ENCODE data around the gene GABPB2.
A peak's percentile ranks its signal among the peaks of the same experiment; 100 is the strongest.
"Not testable (repeated sequence)": the region's sequence is repeated elsewhere in the genome, so short reads cannot be mapped to it uniquely, and the experiment has no call there.

The GABPB2 gene

DNA sequence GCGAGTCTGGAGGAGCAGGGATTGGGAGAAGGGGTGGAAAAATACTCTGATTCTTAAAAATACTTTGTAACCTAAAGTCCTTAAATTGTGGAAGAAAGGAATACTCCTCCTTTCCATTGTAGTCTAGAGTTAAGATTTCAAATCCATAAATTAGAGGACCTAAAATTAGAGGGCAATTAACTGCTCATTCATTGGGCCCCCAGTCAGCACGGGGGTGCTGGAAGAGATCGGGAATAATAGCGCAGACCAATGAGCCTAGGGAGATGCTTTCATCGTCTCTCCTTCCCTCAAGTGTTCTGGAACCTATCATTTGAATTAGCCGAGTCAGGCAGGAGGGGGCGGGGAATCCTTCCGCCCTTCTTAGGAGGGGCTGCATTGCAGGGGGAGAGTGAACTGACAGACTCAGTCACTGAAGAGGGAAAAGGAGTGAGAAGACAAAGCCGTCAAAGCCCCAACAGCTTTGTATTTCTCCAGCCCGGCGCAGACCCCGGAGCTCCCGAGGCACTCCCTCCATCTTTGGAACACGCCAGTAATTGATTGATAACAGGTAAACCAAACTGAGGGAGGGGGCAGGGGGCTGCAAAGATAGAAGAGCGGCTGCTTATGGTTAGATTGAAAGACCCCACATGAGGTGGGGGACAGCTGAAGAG, 10.4 kb upstream of the GABPB2 start, which contains the start of gene MLLT11:
MLLT11 (plus strand) TSS at position 391 of the 650 bp plus-strand sequence. CDS start 6,828 bp downstream, outside the sequence.
- FAIRE-seq (peak; percentile 16), DNase-seq (ENCODE audit: low spot score) (peak; percentile 64)

DNA sequence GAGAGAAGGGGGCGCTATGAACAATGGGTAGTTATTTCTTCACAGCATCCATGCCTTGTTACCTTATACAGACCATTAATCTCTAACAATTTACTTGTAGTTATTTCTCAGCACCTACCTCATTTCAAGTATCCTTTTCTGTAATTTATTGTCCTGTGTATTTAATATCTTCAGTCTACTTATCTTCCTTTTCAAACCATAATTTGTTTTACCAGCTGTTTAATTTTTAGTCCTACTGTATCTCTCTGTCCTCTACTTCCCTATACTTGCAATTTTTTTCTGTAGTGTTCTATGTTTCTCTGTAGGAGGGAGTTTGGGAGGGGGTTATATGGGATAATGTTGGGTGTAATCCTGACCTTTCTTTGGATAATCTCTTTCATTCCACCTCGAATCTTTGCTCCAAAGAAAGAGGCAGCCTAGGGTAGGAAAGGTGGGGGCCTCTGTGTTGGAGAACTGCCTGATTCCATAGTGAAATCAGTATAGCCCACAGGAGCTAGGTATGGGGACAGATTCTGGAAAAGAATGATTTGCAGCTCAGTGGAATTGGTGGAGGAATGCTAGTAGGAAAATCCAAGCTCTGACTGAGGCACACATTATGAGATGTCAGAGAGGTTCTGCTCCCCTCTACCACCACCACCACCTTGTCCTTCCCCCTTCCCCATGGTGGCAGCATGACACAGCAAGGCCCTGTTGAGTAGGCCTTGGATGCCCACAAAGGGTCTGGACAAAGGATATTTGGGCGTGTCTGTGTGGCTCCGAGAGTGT, 9.7 kb upstream of the GABPB2 start:
- peak; percentile 40 for DNase-seq (ENCODE audit: low spot score)
- no peak for FAIRE-seq

DNA sequence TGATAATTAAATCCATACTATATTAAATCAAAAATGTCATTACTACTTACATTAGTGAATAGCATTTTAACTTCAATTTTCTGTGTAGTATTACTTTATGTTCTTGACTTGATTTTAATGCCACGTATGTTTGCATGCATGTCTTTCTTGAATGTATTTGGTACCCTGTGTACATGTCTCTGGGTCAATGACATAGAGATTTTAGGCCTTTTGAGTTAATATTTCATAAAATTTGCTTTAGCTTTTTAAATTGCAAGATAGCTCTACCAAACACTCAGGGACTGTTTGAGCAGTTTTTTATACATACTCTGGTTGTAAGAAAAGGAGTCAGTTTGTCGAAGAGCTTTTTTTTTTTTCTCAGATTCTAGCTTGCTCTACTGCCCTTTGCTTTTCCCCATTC, 8.9 kb upstream of the GABPB2 start:
- FAIRE-seq (no peak), DNase-seq (ENCODE audit: low spot score) (no peak)

DNA sequence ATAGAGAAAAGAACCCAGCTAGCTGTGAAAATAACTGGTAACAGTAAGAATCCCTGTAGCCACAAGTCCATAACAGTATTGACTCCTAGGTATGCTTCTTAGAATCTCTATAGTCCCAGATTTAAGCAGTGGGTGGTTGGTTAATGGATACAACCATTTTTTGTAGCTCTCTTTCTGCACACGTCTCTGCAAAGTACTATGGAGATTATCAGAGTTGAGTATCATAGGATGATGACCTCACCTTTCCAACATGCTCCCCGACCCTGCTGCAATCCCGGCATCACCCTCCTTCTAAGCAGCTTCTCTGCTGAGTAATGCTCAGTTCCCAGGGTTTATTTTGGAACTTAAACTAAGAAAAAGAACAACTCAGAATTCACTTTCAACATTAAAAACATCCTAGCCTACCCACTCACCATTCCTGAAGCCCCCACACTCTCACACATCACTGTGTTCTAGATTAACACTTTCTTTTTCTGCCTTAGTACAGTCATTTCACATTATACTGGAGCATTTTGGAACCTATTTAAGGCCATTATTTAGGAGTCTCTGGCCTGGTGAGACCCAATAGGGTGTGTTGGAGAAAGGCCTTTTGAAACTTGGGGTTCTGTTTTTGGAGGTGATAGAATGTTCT, 7.7 kb upstream of the GABPB2 start:
- peak; percentile 77 for DNase-seq (ENCODE audit: low spot score)
- FAIRE-seq = peak; percentile 72

DNA sequence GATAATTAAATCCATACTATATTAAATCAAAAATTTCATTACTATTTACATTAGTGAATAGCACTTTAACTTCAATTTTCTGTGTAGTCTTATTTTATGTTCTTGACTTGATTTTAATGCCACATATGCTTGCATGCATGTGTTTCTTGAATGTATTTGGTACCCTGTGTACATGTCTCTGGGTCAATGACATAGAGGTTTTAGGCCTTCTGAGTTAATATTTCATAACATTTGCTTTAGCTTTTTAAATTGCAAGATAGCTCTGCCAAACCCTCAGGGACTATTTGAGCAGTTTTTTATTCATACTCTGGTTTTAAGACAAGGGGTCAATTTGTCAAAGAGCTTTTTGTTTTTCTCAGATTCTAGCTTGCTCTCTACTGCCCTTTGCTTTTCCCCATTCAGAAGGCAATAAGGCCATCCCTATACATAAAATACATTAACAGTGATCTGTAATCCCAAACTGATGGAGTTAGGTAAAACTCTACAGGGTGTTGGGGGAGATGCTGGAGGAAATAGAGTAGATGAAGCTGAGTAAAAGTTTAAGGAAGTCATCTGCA, 5.4 kb upstream of the GABPB2 start:
- DNase-seq (ENCODE audit: low spot score) (no peak), FAIRE-seq (no peak)

DNA sequence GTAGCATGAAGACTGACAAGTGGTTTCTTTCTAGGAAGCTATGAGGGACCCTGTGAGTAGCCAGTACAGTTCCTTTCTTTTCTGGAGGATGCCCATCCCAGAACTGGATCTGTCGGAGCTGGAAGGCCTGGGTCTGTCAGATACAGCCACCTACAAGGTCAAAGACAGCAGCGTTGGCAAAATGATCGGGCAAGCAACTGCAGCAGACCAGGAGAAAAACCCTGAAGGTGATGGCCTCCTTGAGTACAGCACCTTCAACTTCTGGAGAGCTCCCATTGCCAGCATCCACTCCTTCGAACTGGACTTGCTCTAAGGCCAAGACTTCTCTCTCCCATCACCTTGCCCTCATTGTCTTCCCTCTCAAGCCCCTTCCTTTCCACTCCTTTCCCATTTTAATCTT, 3.4 kb upstream of the GABPB2 start:
- DNase-seq (ENCODE audit: low spot score) = no peak
- no peak for FAIRE-seq

DNA sequence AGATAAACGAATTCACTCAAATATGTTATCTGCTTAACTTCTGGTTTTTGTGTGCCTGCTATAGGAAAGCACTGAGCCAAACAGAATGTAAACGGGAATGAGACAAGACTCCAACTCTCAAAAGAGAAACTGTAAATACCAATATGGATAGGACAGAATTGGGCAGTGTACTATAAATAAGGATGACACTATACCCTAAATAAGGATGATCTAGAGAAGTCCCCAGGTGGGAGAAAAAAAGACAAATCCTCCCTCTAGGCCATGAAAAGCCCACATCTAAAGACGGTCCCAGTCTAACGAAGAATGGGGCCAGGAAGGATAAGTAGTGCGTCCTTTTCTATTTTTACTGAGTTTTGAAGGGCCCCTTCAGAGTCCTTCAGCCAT, 1.5 kb upstream of the GABPB2 start:
- DNase-seq (ENCODE audit: low spot score) = no peak
- no peak for FAIRE-seq

DNA sequence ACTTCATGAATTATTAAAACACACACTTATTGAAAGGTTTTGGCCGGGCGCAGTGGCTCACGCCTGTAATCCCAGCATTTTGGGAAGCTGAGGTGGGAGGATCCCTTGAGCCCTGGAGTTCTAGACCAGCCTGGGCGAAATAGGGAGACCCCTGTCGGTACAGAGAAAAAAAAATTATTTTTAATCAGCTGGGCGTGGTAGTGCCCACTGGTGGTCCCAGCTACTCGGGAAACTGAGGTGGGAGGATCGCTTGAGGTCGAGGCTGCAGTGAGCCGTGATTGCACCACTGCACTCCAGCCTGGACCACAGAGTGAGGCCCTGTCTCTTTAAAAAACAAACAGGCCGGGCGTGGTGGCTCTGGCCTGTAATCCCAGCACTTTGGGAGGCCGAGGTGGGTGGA, 1.7 kb downstream of the GABPB2 start:
- DNase-seq (ENCODE audit: low spot score) (no peak), FAIRE-seq (no peak)

DNA sequence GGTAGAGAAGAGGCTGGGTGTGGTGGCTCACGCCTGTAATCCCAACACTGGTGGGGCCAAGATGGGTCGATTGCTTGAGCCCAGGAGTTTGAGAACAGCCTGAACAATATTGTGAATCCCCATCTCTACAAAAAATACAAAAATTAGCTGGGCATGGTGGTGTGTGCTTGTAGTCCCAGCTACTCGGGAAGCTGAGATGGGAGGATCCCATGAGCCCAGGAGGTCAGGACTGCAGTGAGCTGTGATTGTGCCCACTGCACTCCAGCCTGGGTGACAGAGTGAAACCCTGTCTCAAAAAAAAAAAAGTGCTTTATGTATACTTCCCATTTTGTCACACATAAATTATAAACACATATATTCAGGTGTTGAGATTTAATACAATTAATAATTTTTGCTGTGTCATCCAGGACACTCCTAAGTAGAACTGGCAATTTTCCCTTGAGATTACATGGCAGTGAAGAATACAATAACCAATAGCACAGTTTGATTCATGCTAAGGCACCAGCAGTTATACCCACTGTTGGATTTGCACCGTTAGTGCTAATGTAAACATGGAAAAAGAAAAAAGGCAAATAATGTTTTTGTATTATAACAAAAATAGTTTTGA, 15.5 kb downstream of the GABPB2 start:
- no peak for DNase-seq (ENCODE audit: low spot score)
- FAIRE-seq = no peak

DNA sequence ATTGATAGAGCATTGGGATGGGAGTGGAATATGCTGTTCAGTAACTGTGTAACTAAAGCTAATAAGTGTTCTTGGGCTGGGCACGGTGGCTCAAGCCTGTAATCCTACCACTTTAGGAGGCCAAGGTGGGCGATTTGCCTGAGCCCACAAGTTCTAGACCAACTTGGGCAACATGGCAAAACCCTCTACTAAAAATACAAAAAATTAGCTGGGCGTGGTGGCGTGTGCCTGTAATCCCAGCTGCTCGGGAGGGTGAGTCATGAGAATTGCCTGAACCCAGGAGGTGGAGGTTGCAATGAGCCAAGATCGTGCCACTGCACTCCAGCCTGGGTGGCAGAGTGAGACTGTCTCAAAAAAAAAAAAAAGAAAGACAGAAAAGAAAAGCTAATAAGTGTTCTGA, 26.9 kb downstream of the GABPB2 start:
- not testable (repeated sequence) for DNase-seq (ENCODE audit: low spot score); FAIRE-seq

DNA sequence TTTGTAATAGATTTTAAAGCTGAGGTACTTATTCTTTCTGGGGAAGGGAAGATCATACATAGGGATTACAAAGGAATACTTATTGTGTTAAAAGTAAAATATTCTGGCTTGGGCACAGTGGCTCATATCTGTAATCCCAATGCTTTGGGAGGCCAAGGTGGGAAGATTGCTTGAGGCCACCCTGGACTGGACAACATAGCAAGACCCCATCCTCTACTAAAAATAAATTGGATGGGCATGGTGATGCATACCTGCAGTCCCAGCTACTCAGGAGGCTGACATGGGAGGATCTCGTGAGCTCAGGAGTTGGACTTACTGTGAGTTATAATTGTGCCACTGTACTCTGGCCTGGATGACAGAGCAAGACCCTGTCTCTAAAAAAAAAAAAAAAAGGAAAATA, 27.6 kb downstream of the GABPB2 start:
- FAIRE-seq = no peak

DNA sequence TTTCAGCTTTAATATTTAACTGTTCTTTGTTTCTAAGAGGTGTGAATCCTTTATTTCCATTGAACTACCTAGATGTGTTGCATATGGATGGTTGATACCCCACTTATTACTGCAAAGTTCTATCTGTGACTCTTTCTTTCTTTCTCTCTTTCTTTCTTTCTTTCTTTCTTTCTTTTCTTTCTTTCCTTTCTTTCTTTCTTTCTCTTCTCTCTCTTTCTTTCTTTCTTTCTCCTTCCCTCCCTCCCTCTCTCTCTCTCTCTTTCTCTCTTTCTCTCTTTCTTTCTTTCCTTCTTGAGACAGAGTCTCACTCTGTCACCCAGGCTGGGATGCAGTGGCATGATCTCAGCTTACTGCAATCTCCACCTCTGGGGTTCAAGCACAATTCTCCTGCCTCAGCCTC, 34.1 kb downstream of the GABPB2 start:
- DNase-seq (ENCODE audit: low spot score) (no peak), FAIRE-seq (no peak)

More for the DNA sequence above, 27.6 kb downstream of the GABPB2 start:
- DNase-seq (ENCODE audit: low spot score) = no peak

DNA sequence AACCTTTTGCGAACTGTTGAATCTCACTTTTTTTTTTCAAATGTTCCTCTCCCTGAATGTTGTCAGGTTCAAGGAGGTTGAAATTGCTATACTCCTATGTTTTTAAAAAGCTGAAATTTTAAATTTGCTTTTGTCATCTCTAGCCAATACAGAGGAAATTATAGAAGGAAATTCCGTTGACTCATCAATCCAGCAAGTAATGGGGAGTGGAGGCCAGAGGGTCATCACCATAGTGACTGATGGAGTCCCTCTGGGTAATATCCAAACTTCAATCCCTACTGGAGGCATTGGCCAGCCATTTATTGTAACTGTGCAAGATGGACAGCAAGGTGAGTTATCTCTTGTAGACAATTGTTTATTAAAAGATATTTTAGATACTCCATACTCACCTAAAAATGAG, 36.3 kb downstream of the GABPB2 start:
- peak; percentile 48 for DNase-seq (ENCODE audit: low spot score)
- FAIRE-seq = no peak

DNA sequence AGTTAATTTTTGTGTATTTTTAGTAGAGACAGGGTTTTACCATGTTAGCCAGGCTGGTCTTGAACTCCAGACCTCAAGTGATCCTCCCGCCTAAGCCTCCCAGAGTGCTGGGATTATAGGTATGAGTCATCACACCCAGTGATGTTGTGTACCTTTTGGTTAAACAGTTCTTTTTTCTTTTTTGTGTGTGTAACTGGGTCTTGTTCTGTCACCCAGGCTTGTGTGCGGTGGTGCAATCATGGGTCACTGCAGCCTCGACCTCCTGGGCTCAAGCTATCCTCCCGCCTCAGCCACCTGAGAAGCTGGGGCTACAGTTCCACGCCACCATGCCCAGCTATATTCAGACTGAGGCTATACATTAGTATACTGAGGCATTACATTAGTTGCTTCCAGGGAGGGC, 37.8 kb downstream of the GABPB2 start:
- DNase-seq (ENCODE audit: low spot score) = no peak
- FAIRE-seq = no peak

DNA sequence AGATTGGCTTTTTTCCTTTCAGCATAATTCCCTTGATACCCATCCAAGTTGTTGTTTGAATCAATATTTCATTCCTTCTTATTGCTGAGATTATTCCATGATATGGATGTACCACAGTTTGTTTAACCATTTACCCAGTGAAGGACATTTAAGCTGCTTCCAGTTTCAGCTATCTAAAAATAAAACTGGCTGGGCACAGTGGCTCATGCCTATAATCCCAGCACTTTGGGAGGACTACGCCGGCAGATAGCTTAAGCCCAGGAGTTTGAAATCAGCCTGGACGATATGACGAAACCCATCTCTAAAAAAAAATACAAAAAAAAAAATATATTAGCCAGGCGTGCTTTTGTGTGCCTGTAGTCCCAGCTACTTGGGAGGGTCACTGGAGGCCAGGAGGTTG, 43.3 kb downstream of the GABPB2 start:
- DNase-seq (ENCODE audit: low spot score) (no peak), FAIRE-seq (no peak)

DNA sequence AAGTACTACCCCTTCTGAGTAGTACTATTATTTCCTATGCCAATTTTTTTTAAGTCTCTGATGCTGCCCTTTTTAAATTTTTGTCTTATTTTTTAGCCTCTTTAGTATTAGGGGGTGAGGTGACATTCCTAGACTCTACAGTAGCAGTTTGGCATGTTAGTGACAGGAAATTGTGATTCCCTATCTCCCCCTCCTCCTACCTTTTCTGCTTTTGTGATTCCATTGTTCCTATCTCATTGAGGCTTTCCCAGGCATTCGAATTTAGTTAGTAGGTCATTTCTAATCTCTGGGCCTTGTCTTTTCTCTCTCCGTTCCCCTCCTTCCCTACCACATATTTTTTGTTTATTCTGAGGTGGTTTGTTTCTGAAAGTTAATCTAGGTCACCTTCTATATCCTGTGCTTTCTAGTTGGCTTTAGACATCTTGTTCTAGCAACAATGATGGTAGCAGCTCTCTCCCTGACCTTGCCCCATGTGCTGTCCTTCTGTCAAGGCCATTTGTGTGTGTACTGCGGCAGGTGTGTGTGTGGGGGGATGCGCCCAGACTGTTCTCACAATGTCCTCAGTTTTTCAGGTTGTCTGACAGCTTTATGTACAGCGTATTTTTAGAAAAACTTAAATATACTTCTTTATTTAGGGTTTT, 54.3 kb downstream of the GABPB2 start:
- no peak for FAIRE-seq

DNA sequence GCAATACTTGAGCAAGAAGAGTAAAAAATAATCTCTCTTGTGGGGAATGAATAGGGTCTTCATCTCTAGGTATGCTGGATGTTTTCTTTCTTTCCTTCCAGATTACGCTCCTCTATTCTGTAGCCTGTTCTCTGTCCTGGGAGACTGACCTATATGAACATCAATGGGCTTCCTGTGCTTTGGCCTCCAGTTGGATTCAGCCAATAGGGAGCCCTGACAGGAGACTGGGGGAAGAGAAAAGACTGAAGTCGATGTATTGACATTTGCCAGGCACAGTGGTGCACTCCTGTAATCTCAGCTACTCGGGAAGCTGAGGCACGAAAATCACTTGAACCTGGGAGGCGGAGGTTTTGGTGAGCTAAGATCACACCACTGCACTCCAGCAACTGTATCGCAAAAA, 58.2 kb downstream of the GABPB2 start:
- FAIRE-seq = no peak

More for the DNA sequence above, 54.3 kb downstream of the GABPB2 start:
- no peak for DNase-seq (ENCODE audit: low spot score)

DNA sequence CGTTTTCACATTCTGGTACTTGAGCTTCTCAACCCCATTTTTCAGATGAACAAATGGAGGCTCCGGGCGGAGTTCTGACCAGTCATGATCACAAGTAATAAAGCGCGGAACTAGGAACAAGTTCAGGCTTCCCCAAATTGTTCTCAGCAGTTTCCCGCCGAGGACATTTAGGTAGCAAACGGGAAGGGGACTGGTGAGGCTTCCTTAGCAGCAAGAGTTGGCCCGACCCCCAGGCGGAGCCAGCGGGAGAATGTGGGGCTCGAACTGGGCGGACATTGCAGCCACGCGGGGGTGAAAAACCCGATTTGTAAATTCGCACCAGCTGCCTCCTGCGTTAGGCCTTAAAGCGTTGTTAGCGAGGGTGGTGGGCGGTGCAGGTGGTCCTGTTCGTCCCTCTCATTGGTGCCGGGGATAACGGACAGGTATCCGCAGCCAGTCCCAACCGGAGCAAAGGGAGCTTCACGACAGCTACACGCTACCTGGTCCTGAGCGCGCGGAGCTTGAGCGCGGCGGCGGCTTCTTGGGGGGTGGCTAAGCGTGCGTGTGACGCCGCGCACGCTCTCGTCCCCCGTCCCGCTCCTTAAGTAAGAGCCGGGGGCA, 60.5 kb downstream of the GABPB2 start:
- FAIRE-seq (no peak), DNase-seq (ENCODE audit: low spot score) (no peak)

More for the DNA sequence above, 58.2 kb downstream of the GABPB2 start:
- no peak for DNase-seq (ENCODE audit: low spot score)

DNA sequence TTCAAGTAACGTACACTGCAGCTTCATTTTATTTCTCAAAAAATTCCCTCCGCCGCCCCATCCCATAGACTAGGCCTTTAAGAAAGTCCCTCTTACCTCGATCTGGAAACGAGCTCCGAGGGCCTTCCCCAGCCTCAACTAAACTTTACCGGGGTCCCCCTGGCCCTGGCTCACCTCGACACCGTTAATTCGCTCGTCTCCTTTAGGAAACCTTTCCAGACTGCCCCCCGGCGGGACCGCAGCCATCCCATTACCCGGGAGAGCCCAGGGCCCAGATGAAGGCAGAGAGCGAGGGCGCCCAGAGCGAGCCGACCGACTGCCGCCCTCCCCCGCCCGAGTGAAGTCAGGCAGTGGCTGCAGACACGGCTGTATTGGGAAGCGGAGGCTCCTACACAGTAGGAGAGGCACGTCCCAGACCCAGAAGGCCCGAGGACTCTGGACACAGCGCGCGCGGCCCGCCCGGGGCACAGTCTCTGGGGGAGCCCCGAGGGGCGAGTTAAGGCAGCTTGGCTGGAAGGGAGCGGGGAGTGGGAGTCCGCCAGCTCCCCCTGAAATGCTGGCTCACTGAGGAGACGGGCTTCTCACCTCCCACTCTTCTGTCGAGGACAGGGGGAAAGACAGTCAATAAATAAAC, 61.3 kb downstream of the GABPB2 start:
- no peak for DNase-seq (ENCODE audit: low spot score)
- FAIRE-seq = no peak

DNA sequence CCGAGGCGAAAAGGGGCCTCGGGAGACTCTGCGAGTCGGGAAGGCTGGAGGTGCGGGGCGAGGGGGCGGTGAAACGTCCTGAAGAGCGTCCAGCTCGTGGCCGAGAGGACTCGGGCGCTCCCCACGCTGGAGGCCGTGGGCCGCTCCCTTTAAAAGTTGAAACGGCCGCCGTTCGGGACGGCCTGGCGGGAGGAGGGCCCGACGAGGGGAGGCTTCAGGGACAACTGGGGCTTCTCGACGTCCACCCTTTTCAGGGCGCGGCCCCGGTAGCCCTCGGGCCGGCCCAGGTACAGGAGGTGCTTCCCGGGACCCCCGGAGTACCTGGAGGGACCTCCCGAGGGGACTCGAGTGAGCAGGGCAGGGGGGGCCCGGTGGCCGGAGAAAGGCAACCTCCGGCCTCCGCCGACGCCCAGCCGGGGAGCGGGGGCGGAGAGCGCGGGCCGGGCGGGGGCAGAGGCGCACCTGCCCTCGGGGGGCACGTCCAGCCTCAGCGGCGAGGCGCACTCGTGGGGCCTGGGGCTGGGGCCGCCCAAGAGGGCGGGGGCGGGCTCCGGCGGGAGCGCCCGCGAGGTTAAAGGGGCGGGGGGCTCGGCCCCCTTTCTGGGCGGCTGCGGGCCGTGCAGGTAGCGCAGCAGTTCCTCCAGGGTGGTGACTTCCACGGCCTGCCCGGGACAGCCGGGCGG, 61.9 kb downstream of the GABPB2 start:
- DNase-seq (ENCODE audit: low spot score) = no peak

More for the DNA sequence above, 61.9 kb downstream of the GABPB2 start:
- no peak for FAIRE-seq

Measured in RCC 7860 (cell line).